ENCODE results near the gene XYLT1. TPM values are rescaled to one million over a fixed set of nuclear protein-coding genes. Genes with fewer than 3 reads are reported as not detected.

The XYLT1 gene
- total RNA-seq, 5 donors from 2014 or later (not counting 1 experiment from before 2014, with no cell fraction given): 25.8 to 70.6 (median 57.8) TPM

- H3K36me3 Mint-ChIP-seq: no peaks in the 10 kb centered on the region
- Histone ChIP-seq H3K9me3 (no peaks in the 10 kb centered on the region), H3K4me1 (ENCODE audit: control insufficient read depth in 1 of 2, extremely low read depth in 1 of 2, insufficient read depth in 2 of 2, low read length in 2 of 2) (peaks cover 71 to 87% of the 10 kb centered on the region in 2 experiments), H3K4me3 (ENCODE audit: control insufficient read depth in 1 of 2, extremely low read depth in 1 of 2, low read length in 1 of 2) (peak overlapping the region; percentile 50 to 58), H3K36me3 (ENCODE audit: control insufficient read depth in 2 of 2, extremely low read depth in 1 of 2, insufficient read depth in 1 of 2, low read length in 1 of 2) (no peaks in the 10 kb centered on the region), H3K27ac (ENCODE audit: low read length) (peak overlapping the region; percentile 94), H3K27me3 (replicated peaks in 1 of 2; ENCODE audit: control insufficient read depth in 2 of 2, extremely low read depth in 1 of 2, insufficient read depth in 2 of 2, low read length in 1 of 2) (no peaks in the 10 kb centered on the region)
- H3K27me3 Mint-ChIP-seq: no peaks in the 10 kb centered on the region
- ChIA-PET CTCF (interaction anchor here (0.5 to 2.3 kb wide), 9 partner anchors 9 to 298 kb away, joined by 3 to 10 read pairs (median 4); no protein-coding TSS in a partner anchor), POLR2A (interaction anchor here (0.5 to 1.3 kb wide), 11 partner anchors 10 to 1686 kb away, joined by 3 to 11 read pairs (median 4); no protein-coding TSS in a partner anchor)
- H3K4me1 Mint-ChIP-seq: peaks cover 90 to 97% (median 95%) of the 10 kb centered on the region in 3 donors
- WGBS (ENCODE audit: insufficient coverage): 4% methylated on average over 11 of the region's 14 CpGs
- DNase-seq (peak; percentile 65 to 90 (median 80)), ATAC-seq (replicated peaks in 1 of 4) (peak; percentile 86 to 92 (median 90))
- peaks cover 0 to 3% (median 0%) of the 10 kb centered on the region in 3 donors for H3K9me3 Mint-ChIP-seq
- H3K27ac Mint-ChIP-seq: peak overlapping the region; percentile 98 to 100
- H3K4me3 Mint-ChIP-seq: peak overlapping the region; percentile 84 to 88 (median 88)
These were observed 101.1 kb downstream of the XYLT1 start for GRCh38 chr16:17369421-17370222.

- Histone ChIP-seq H3K9me3 (no peaks in the 10 kb centered on the region), H3K36me3 (ENCODE audit: control insufficient read depth in 2 of 2, extremely low read depth in 1 of 2, insufficient read depth in 1 of 2, low read length in 1 of 2) (no peaks in the 10 kb centered on the region), H3K4me3 (ENCODE audit: control insufficient read depth in 1 of 2, extremely low read depth in 1 of 2, low read length in 1 of 2) (peak overlapping the region; percentile 50 to 58), H3K27ac (ENCODE audit: low read length) (peak overlapping the region; percentile 94), H3K4me1 (ENCODE audit: control insufficient read depth in 1 of 2, extremely low read depth in 1 of 2, insufficient read depth in 2 of 2, low read length in 2 of 2) (peaks cover 68 to 89% of the 10 kb centered on the region in 2 experiments), H3K27me3 (replicated peaks in 1 of 2; ENCODE audit: control insufficient read depth in 2 of 2, extremely low read depth in 1 of 2, insufficient read depth in 2 of 2, low read length in 1 of 2) (no peaks in the 10 kb centered on the region)
- DNase-seq (peak in 20 of 35 experiments; percentile 10 to 81 (median 28)), ATAC-seq (replicated peaks in 1 of 4) (peak; percentile 21 to 50 (median 35))
- 4% methylated on average over 4 of the region's 5 CpGs for WGBS (ENCODE audit: insufficient coverage)
- peak overlapping the region; percentile 84 to 88 (median 88) for H3K4me3 Mint-ChIP-seq
- H3K9me3 Mint-ChIP-seq: peaks cover 0 to 3% (median 0%) of the 10 kb centered on the region in 3 donors
- POLR2A ChIA-PET: interaction anchor here (0.6 to 1.3 kb wide), 6 partner anchors 9 to 1687 kb away, joined by 3 to 11 read pairs (median 4); no protein-coding TSS in a partner anchor
- no peaks in the 10 kb centered on the region for H3K36me3 Mint-ChIP-seq
- peak overlapping the region; percentile 98 to 100 for H3K27ac Mint-ChIP-seq
- H3K27me3 Mint-ChIP-seq: no peaks in the 10 kb centered on the region
- peaks cover 90 to 97% (median 95%) of the 10 kb centered on the region in 3 donors for H3K4me1 Mint-ChIP-seq
- CTCF ChIA-PET: interaction anchor here (0.6 to 2.3 kb wide), 7 partner anchors 9 to 298 kb away, joined by 3 to 10 read pairs (median 4); no protein-coding TSS in a partner anchor
These were observed 101.8 kb downstream of the XYLT1 start for GRCh38 chr16:17368951-17369350.

GRCh38 chr16:17368446-17368845, 102.3 kb downstream of the XYLT1 start:
- ChIA-PET POLR2A (no interaction called here), CTCF (interaction anchor here in 1 of 2 donors (0.7 to 1.5 kb wide), 2 partner anchors 15 to 48 kb away, joined by 3 to 5 read pairs; no protein-coding TSS in a partner anchor)
- Mint-ChIP-seq H3K36me3 (no peaks in the 10 kb centered on the region), H3K27ac (peak overlapping the region; percentile 98 to 100), H3K27me3 (no peaks in the 10 kb centered on the region), H3K9me3 (peaks cover 0 to 3% (median 0%) of the 10 kb centered on the region in 3 donors), H3K4me3 (peak overlapping the region; percentile 84 to 88 (median 88)), H3K4me1 (peaks cover 91 to 97% (median 95%) of the 10 kb centered on the region in 3 donors)
- DNase-seq (peak in 1 of 35 experiments; percentile 43), ATAC-seq (replicated peaks in 1 of 4) (no peak)
- H3K36me3 ChIP-seq (ENCODE audit: control insufficient read depth in 2 of 2, extremely low read depth in 1 of 2, insufficient read depth in 1 of 2, low read length in 1 of 2): no peaks in the 10 kb centered on the region
- WGBS (ENCODE audit: insufficient coverage): no CpG with 5 or more reads among the region's 3 CpGs
- no peaks in the 10 kb centered on the region for H3K9me3 ChIP-seq
- peak overlapping the region; percentile 94 for H3K27ac ChIP-seq (ENCODE audit: low read length)
- H3K27me3 ChIP-seq (replicated peaks in 1 of 2; ENCODE audit: control insufficient read depth in 2 of 2, extremely low read depth in 1 of 2, insufficient read depth in 2 of 2, low read length in 1 of 2): no peaks in the 10 kb centered on the region
- H3K4me3 ChIP-seq (ENCODE audit: control insufficient read depth in 1 of 2, extremely low read depth in 1 of 2, low read length in 1 of 2): peak overlapping the region; percentile 8 to 17
- peaks cover 70 to 91% of the 10 kb centered on the region in 2 experiments for H3K4me1 ChIP-seq (ENCODE audit: control insufficient read depth in 1 of 2, extremely low read depth in 1 of 2, insufficient read depth in 2 of 2, low read length in 2 of 2)

GRCh38 chr16:17367923-17368322, 102.8 kb downstream of the XYLT1 start:
- Histone ChIP-seq H3K9me3 (no peaks in the 10 kb centered on the region), H3K27ac (ENCODE audit: low read length) (peak overlapping the region; percentile 94), H3K4me1 (ENCODE audit: control insufficient read depth in 1 of 2, extremely low read depth in 1 of 2, insufficient read depth in 2 of 2, low read length in 2 of 2) (peaks cover 75 to 91% of the 10 kb centered on the region in 2 experiments), H3K27me3 (replicated peaks in 1 of 2; ENCODE audit: control insufficient read depth in 2 of 2, extremely low read depth in 1 of 2, insufficient read depth in 2 of 2, low read length in 1 of 2) (no peaks in the 10 kb centered on the region), H3K4me3 (ENCODE audit: control insufficient read depth in 1 of 2, extremely low read depth in 1 of 2, low read length in 1 of 2) (peak overlapping the region in 1 of 2 donors; percentile 17), H3K36me3 (ENCODE audit: control insufficient read depth in 2 of 2, extremely low read depth in 1 of 2, insufficient read depth in 1 of 2, low read length in 1 of 2) (no peaks in the 10 kb centered on the region)
- Mint-ChIP-seq H3K36me3 (no peaks in the 10 kb centered on the region), H3K4me3 (peak overlapping the region; percentile 1 to 88 (median 31)), H3K27me3 (no peaks in the 10 kb centered on the region), H3K27ac (peak overlapping the region; percentile 98 to 100), H3K9me3 (peaks cover 0 to 3% (median 0%) of the 10 kb centered on the region in 3 donors), H3K4me1 (peaks cover 96 to 99% (median 98%) of the 10 kb centered on the region in 3 donors)
- DNase-seq (no peak), ATAC-seq (replicated peaks in 1 of 4) (no peak)
- CTCF ChIA-PET: interaction anchor here (0.6 to 0.7 kb wide), 2 partner anchors 15 to 75 kb away, joined by 3 to 4 read pairs; no protein-coding TSS in a partner anchor
- POLR2A ChIA-PET: no interaction called here
- WGBS (ENCODE audit: insufficient coverage): 86% methylated on average over 6 of the region's 10 CpGs

- DNase-seq (peak in 13 of 35 experiments; percentile 8 to 56 (median 30)), ATAC-seq (replicated peaks in 1 of 4) (no peak)
- Mint-ChIP-seq H3K27ac (peak overlapping the region; percentile 98 to 100), H3K36me3 (no peaks in the 10 kb centered on the region), H3K4me1 (peaks cover 98 to 100% (median 99%) of the 10 kb centered on the region in 3 donors), H3K9me3 (peaks cover 0 to 3% (median 0%) of the 10 kb centered on the region in 3 donors), H3K4me3 (peak overlapping the region; percentile 41 to 88 (median 45)), H3K27me3 (no peaks in the 10 kb centered on the region)
- Histone ChIP-seq H3K9me3 (no peaks in the 10 kb centered on the region), H3K4me1 (ENCODE audit: control insufficient read depth in 1 of 2, extremely low read depth in 1 of 2, insufficient read depth in 2 of 2, low read length in 2 of 2) (peaks cover 80 to 96% of the 10 kb centered on the region in 2 experiments), H3K27me3 (replicated peaks in 1 of 2; ENCODE audit: control insufficient read depth in 2 of 2, extremely low read depth in 1 of 2, insufficient read depth in 2 of 2, low read length in 1 of 2) (no peaks in the 10 kb centered on the region), H3K4me3 (ENCODE audit: control insufficient read depth in 1 of 2, extremely low read depth in 1 of 2, low read length in 1 of 2) (no peak overlapping the region), H3K36me3 (ENCODE audit: control insufficient read depth in 2 of 2, extremely low read depth in 1 of 2, insufficient read depth in 1 of 2, low read length in 1 of 2) (no peaks in the 10 kb centered on the region), H3K27ac (ENCODE audit: low read length) (peak overlapping the region; percentile 94)
- POLR2A ChIA-PET: no interaction called here
- CTCF ChIA-PET: no interaction called here
- WGBS (ENCODE audit: insufficient coverage): 68% methylated on average over 8 of the region's 9 CpGs
These were observed 103.7 kb downstream of the XYLT1 start for GRCh38 chr16:17367036-17367435.

Measured in T-cell (primary cell).